NCI-H82 treated with DMSO at 0.1 percent for 48 hours (cell line): ENCODE data around the gene SGCA.

Experiments
- DNase-seq: peaks from one replicate; lab custom pipeline; 2025; ENCODE audit not compliant: unreplicated experiment; lab: John Stamatoyannopoulos, UW

Gene SGCA

GRCh38 chr17:50165867-50166517 is at the start of gene SGCA:
Gene SGCA, plus strand, starts transcription at chr17:50166005. Its CDS starts 36 bp downstream, at chr17:50166041.
- DNase-seq, result no peak

GRCh38 chr17:50117202-50118051 is 48.4 kb upstream of the SGCA start:
- no peak for DNase-seq

GRCh38 chr17:50118076-50118827 is 47.6 kb upstream of the SGCA start:
- no peak for DNase-seq

- no peak for DNase-seq
Measured at GRCh38 chr17:50118828-50119218, 47.0 kb upstream of the SGCA start.

GRCh38 chr17:50120475-50121253 is 45.1 kb upstream of the SGCA start:
- no peak for DNase-seq

GRCh38 chr17:50122945-50123344 is 42.9 kb upstream of the SGCA start:
- no peak for DNase-seq

- DNase-seq, result no peak
Measured at GRCh38 chr17:50123649-50124349, 42.0 kb upstream of the SGCA start.

GRCh38 chr17:50125420-50125997 is 40.3 kb upstream of the SGCA start:
- DNase-seq, result no peak

- DNase-seq, result no peak
Measured at GRCh38 chr17:50127697-50128361, 38.0 kb upstream of the SGCA start.

- peak; percentile 35 for DNase-seq
Measured at GRCh38 chr17:50128441-50129352, 37.1 kb upstream of the SGCA start.

GRCh38 chr17:50129353-50129727 is 36.5 kb upstream of the SGCA start:
- no peak for DNase-seq

- no peak for DNase-seq
Measured at GRCh38 chr17:50129728-50130558, 35.9 kb upstream of the SGCA start, which contains the start of gene SAMD14. Gene SAMD14, minus strand, starts transcription at chr17:50130160. Its CDS starts 5,201 bp downstream, at chr17:50124959.

GRCh38 chr17:50130559-50131305 is 35.1 kb upstream of the SGCA start:
- DNase-seq, result no peak

GRCh38 chr17:50132104-50132794 is 33.6 kb upstream of the SGCA start:
- no peak for DNase-seq

GRCh38 chr17:50133028-50133768 is 32.6 kb upstream of the SGCA start:
- DNase-seq, result no peak

- no peak for DNase-seq
Measured at GRCh38 chr17:50133769-50134099, 32.1 kb upstream of the SGCA start.
